OCI-LY1 (cell line): Measurements from ENCODE around the gene MFSD8.

Experiments used
- CTCF ChIP-seq: fragments of 200-600 bp; sonication (generic), shearing (Covaris generic); IDR thresholded peaks from 2 replicates; pipeline ENCODE4 v1.5.1; 2017; ENCODE audit warnings: mild to moderate bottlenecking, antibody characterized with exemption, low read length, moderate library complexity, mixed read lengths
- EZH2 ChIP-seq: fragments of 200-600 bp; sonication (generic), shearing (Covaris generic); IDR thresholded peaks from 2 replicates; pipeline ENCODE4 v1.8.0; 2017; ENCODE audit warnings: borderline replicate concordance, mixed run types, mild to moderate bottlenecking, antibody characterized with exemption, low read length, moderate library complexity, mixed read lengths

DNA sequence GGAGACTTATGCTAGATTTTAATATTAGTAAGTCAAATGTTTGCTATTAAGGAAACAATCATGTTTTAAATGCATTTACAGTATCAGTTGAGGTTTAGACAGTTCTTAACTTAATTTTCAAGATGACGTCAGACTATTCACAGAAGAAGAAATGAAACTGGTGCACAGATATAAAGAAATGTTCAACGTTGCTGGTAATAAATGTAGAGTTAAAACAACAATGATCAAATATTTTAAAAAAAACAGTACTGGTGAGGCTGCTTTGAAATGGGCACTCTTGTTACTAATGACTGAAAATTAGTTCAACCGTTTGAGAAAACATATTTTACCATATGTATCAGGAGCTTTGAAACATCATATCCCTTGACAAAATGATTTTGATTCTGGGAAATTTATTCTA is 44.5 kb upstream of the MFSD8 start:
- TF ChIP-seq CTCF (no peak), EZH2 (no peak)
